ENCODE measurements around the gene PTGR2. TPM values are rescaled to one million over a fixed set of nuclear protein-coding genes. Genes with fewer than 3 reads are reported as not detected.

The PTGR2 gene
- total and polyA plus RNA-seq, 2 donors (not counting 3 experiments of a cell fraction or from before 2014, with no cell fraction given) = 1.1 to 5.6 TPM

- no peak overlapping the region for H3K4me2 ChIP-seq (ENCODE audit: insufficient read depth, low read length)
- H2AFZ ChIP-seq (ENCODE audit: low read depth, low read length) = no peak overlapping the region
- CTCF ChIA-PET = interaction anchor here (1.0 to 1.6 kb wide), 3 partner anchors 12 to 124 kb away, joined by 3 to 4 read pairs (median 3); no protein-coding TSS in a partner anchor
- H3K27ac ChIP-seq (ENCODE audit: insufficient read depth, low read depth, low read length) = no peak overlapping the region
- intact Hi-C loops (cut with micrococcal nuclease) = no loop called here
- H3K9ac ChIP-seq (replicated peaks; ENCODE audit: extremely low read depth, insufficient read depth, low read length) = no peak overlapping the region
- no peaks in the 10 kb centered on the region for H3K9me1 ChIP-seq (replicated peaks; ENCODE audit: control insufficient read depth, extremely low read depth, insufficient read depth, low read length)
- no TSS peak for BruUV-seq (replicated peaks)
- dilution Hi-C loops (cut with MboI; ENCODE audit: extremely low pct_ligation_motif_present, low sequenced_read_pairs) = no loop called here
- POLR2A ChIA-PET = no interaction called here
- FAIRE-seq = no peak
- H3K4me1 ChIP-seq (ENCODE audit: control insufficient read depth, extremely low read depth, insufficient read depth, low read length) = no peaks in the 10 kb centered on the region
- H4K20me1 ChIP-seq (replicated peaks; ENCODE audit: control insufficient read depth, extremely low read depth, insufficient read depth, low read length) = no peaks in the 10 kb centered on the region
- H3K36me3 ChIP-seq (ENCODE audit: control insufficient read depth in 2 of 2, extremely low read depth in 1 of 2, insufficient read depth in 2 of 2, low read length in 2 of 2) = no peaks in the 10 kb centered on the region
- no peak overlapping the region for H3K4me3 ChIP-seq (replicated peaks in 1 of 3; ENCODE audit: insufficient read depth in 1 of 3, low read depth in 1 of 3, low read length in 3 of 3)
- no peaks in the 10 kb centered on the region for H3K27me3 ChIP-seq (ENCODE audit: control insufficient read depth in 2 of 2, insufficient read depth in 2 of 2, low read length in 2 of 2)
- H3K9me3 ChIP-seq (replicated peaks; ENCODE audit: control insufficient read depth, insufficient read depth, low read length) = no peaks in the 10 kb centered on the region
- no peaks in the 10 kb centered on the region for H3K79me2 ChIP-seq (ENCODE audit: control insufficient read depth, insufficient read depth, low read length)
- no peak for DNase-seq (ENCODE audit: low read depth, low spot score)
- TF ChIP-seq POLR2A (IDR thresholded peaks at IDR 0.05; ENCODE audit: low read depth, low read length) (no peak), CTCF (IDR thresholded peaks at IDR 0.05; ENCODE audit: extremely low read depth in 1 of 2, insufficient read depth in 1 of 2, low read depth in 1 of 2, low read length in 2 of 2) (no peak), GATA2 (IDR thresholded peaks at IDR 0.05; ENCODE audit: insufficient read depth, insufficient read length, low read depth, low read length) (no peak), POLR2AphosphoS5 (IDR thresholded peaks at IDR 0.05; ENCODE audit: insufficient read depth, low read depth, low read length) (no peak), FOS (IDR thresholded peaks at IDR 0.05; ENCODE audit: borderline replicate concordance, insufficient read depth, low read length) (no peak), JUN (IDR thresholded peaks at IDR 0.05; ENCODE audit: borderline replicate concordance, insufficient read depth, insufficient read length, low read depth) (no peak), MAX (IDR thresholded peaks at IDR 0.05; ENCODE audit: insufficient read depth, insufficient read length) (no peak), MYC (IDR thresholded peaks at IDR 0.05; ENCODE audit: low read depth, low read length) (no peak), EZH2 (IDR thresholded peaks at IDR 0.05; ENCODE audit: borderline replicate concordance, low read depth, low read length, severe bottlenecking) (no peak)
Observed at GRCh38 chr14:73878436-73878835, 26.8 kb downstream of the PTGR2 start.

Data from endothelial cell of umbilical vein (primary cell).